WTC11 (cell line): ENCODE data around the gene YAF2. TPM values are rescaled to one million over a fixed set of nuclear protein-coding genes. Genes with fewer than 3 reads are reported as not detected.

Experiments
- ATAC-seq: fragments of 200-7000 bp; cut with Tn5 transposase; 2 replicates; pipeline ENCODE4 v1.10.0; 2021; ENCODE audit warnings: mild to moderate bottlenecking, moderate library complexity
- CTCF ChIA-PET: fragments of 300-600 bp; sonication (Branson Sonifier 250); formaldehyde crosslinking; loops from one replicate; lab custom pipeline; 2021; ENCODE audit warnings: antibody characterized with exemption; lab: Charles Lee
- POLR2A ChIA-PET: fragments of 350-600 bp; sonication (Branson Sonifier 250); formaldehyde crosslinking; loops from one replicate; lab custom pipeline; 2021; ENCODE audit warnings: antibody characterized with exemption; lab: Charles Lee
- DNase-seq: peaks from one replicate; pipeline ENCODE4 v3.0.0; 2021; ENCODE audit warnings: low spot score
- H3K27ac Mint-ChIP-seq: 2 replicates; pipeline ENCODE4 v1.8.0; 2021; ENCODE audit warnings: mixed read lengths
- H3K27me3 Mint-ChIP-seq: 2 replicates; pipeline ENCODE4 v1.8.0; 2021; ENCODE audit warnings: low read depth, mild to moderate bottlenecking, moderate library complexity, mixed read lengths
- H3K36me3 Mint-ChIP-seq: 2 replicates; pipeline ENCODE4 v1.8.0; 2021; ENCODE audit warnings: mixed read lengths
- H3K4me1 Mint-ChIP-seq: 2 replicates; pipeline ENCODE4 v1.8.0; 2022; ENCODE audit warnings: mixed read lengths
- H3K4me3 Mint-ChIP-seq: 2 replicates; pipeline ENCODE4 v1.8.0; 2021; ENCODE audit warnings: mild to moderate bottlenecking, moderate library complexity, mixed read lengths
- H3K9me3 Mint-ChIP-seq: 2 replicates; pipeline ENCODE4 v1.8.0; 2021; ENCODE audit warnings: mixed read lengths
- AR ChIP-seq: fragments of 250-450 bp; sonication (Bioruptor Pico); IDR thresholded peaks from 2 replicates; pipeline ENCODE4 v1.9.0; 2021; ENCODE audit warnings: mild to moderate bottlenecking
- CBFB ChIP-seq: sonication (generic); formaldehyde crosslinking; IDR thresholded peaks from 2 replicates; pipeline ENCODE4 v1.8.1; 2022; ENCODE audit warnings: mild to moderate bottlenecking, low read depth, missing genetic modification reagents
- CTCF ChIP-seq: fragments of 200-600 bp; IDR thresholded peaks from 2 replicates; pipeline ENCODE4 v1.8.0; 2022; ENCODE audit warnings: antibody characterized with exemption
- ERG ChIP-seq: fragments of 250-450 bp; sonication (Bioruptor Pico); IDR thresholded peaks from 2 replicates; pipeline ENCODE4 v1.8.0; 2021; ENCODE audit warnings: mild to moderate bottlenecking
- JAZF1 ChIP-seq: fragments of 250-450 bp; sonication (Bioruptor Pico); IDR thresholded peaks from 2 replicates; pipeline ENCODE4 v1.9.0; 2021; ENCODE audit warnings: moderate library complexity, mild to moderate bottlenecking, inconsistent platforms
- KAT7 ChIP-seq: sonication (generic); formaldehyde crosslinking; IDR thresholded peaks from 2 replicates; pipeline ENCODE4 v1.8.1; 2023; ENCODE audit warnings: missing genetic modification reagents, mild to moderate bottlenecking, borderline replicate concordance
- NR2C2 ChIP-seq: sonication (generic); formaldehyde crosslinking; IDR thresholded peaks from 2 replicates; pipeline ENCODE4 v1.8.0; 2022; ENCODE audit warnings: mild to moderate bottlenecking, missing genetic modification reagents
- RELA ChIP-seq: sonication (generic); formaldehyde crosslinking; IDR thresholded peaks from 2 replicates; pipeline ENCODE4 v1.8.1; 2022; ENCODE audit warnings: missing genetic modification reagents, mild to moderate bottlenecking, borderline replicate concordance
- STAT6 ChIP-seq: sonication (generic); formaldehyde crosslinking; conservative IDR thresholded peaks from 2 replicates; pipeline ENCODE4 v1.8.1; 2023; ENCODE audit warnings: mild to moderate bottlenecking, low read depth, missing genetic modification reagents, moderate library complexity
- TEAD4 ChIP-seq: sonication (generic); formaldehyde crosslinking; IDR thresholded peaks from 2 replicates; pipeline ENCODE4 v1.8.0; 2022; ENCODE audit warnings: mild to moderate bottlenecking, missing genetic modification reagents
- ZNF138 ChIP-seq: sonication (generic); formaldehyde crosslinking; conservative IDR thresholded peaks from 2 replicates; pipeline ENCODE4 v1.8.1; 2022; ENCODE audit warnings: mild to moderate bottlenecking, moderate library complexity, missing genetic modification reagents
- ZNF317 ChIP-seq: sonication (generic); formaldehyde crosslinking; IDR thresholded peaks from 2 replicates; pipeline ENCODE4 v1.8.1; 2023; ENCODE audit warnings: low read depth, mild to moderate bottlenecking, moderate library complexity, missing genetic modification reagents, borderline replicate concordance
- ZNF532 ChIP-seq: fragments of 250-450 bp; sonication (Bioruptor Pico); IDR thresholded peaks from 2 replicates; pipeline ENCODE4 v1.9.0; 2021; ENCODE audit warnings: mild to moderate bottlenecking, borderline replicate concordance
- total RNA-seq: library from RNA; stranded (reverse); gene quantifications from 3 replicates; pipeline ENCODE4 v1.2.3, GENCODE V29; 2021

Gene YAF2
- total RNA-seq, 1 experiment from 2014 or later, result 3.3 TPM

- TF ChIP-seq ZNF532 (CRISPR knock-in tag) (no peak), CBFB (no peak)
Observed at GRCh38 chr12:42278128-42278510, 40.1 kb upstream of the YAF2 start (continued).

GRCh38 chr12:42277396-42278127, 39.5 kb upstream of the YAF2 start:
- no peak for DNase-seq
- no peaks in the 10 kb centered on the region; the same call in none of the 2 replicates for H3K36me3 Mint-ChIP-seq
- no peak overlapping the region for H3K27ac Mint-ChIP-seq
- CTCF ChIA-PET, result no interaction called here
- H3K27me3 Mint-ChIP-seq, result no peaks in the 10 kb centered on the region; the same call in 1 of the 2 replicates
- peaks cover 12% of the 10 kb centered on the region for H3K9me3 Mint-ChIP-seq
- H3K4me1 Mint-ChIP-seq, result peaks cover 2% of the 10 kb centered on the region; the same call in 1 of the 2 replicates
- TF ChIP-seq AR, result no peak
- no peak for TF ChIP-seq ERG (CRISPR knock-in tag)
- TF ChIP-seq CTCF, result no peak
- no peak for TF ChIP-seq JAZF1
- TF ChIP-seq TEAD4 (CRISPR knock-in tag), result no peak
- no peak for TF ChIP-seq ZNF317 (CRISPR knock-in tag)
- no peak for TF ChIP-seq RELA (CRISPR knock-in tag)
- TF ChIP-seq ZNF138, result no peak
- no peak for TF ChIP-seq STAT6
- TF ChIP-seq KAT7 (CRISPR knock-in tag), result no peak
- TF ChIP-seq NR2C2, result no peak
- TF ChIP-seq, all 79 proteins: peak for 0
- POLR2A ChIA-PET, result no interaction called here
- no peak overlapping the region for H3K4me3 Mint-ChIP-seq
- ATAC-seq, result no peak
